ENCODE data around the gene OR5AL1.
"Not testable (repeated sequence)": the region's sequence is repeated elsewhere in the genome, so short reads cannot be mapped to it uniquely, and the experiment has no call there.

OR5AL1 gene

GRCh38 chr11:56412396-56412795 lies at the start of gene OR5AL1:
Gene OR5AL1, plus strand, starts transcription at chr11:56412696.
- H3K4me1 ChIP-seq (ENCODE audit: control insufficient read depth in 1 of 2, insufficient read depth in 2 of 2, low read length in 2 of 2), result no peaks in the 10 kb centered on the region
- H3K9me3 ChIP-seq (ENCODE audit: control insufficient read depth in 1 of 2, low read length in 2 of 2), result peaks cover 6 to 8% of the 10 kb centered on the region in 2 donors
- H3K27me3 ChIP-seq (ENCODE audit: control insufficient read depth in 1 of 2, insufficient read depth in 2 of 2, low read length in 2 of 2), result no peaks in the 10 kb centered on the region
- H3K4me3 ChIP-seq (ENCODE audit: low read depth in 1 of 2, low read length in 2 of 2), result no peak within 1 kb of the TSS
- H3K9ac ChIP-seq (ENCODE audit: low read depth in 1 of 2, low read length in 2 of 2), result no peak within 1 kb of the TSS
- H3K27ac ChIP-seq (ENCODE audit: low read depth, low read length), result no peak within 1 kb of the TSS
- no peaks in the 10 kb centered on the region for H3K36me3 ChIP-seq (ENCODE audit: control insufficient read depth in 1 of 2, insufficient read depth in 2 of 2, low read length in 2 of 2)

GRCh38 chr11:56375324-56375723 lies 37.2 kb upstream of the OR5AL1 start, which contains the start of gene OR8U1:
Gene OR8U1, plus strand, starts transcription at chr11:56375624. Its CDS starts 0 bp downstream, at chr11:56375624.
- Histone ChIP-seq H3K4me3 (ENCODE audit: low read depth in 1 of 2, low read length in 2 of 2) (no peak within 1 kb of the TSS), H3K4me1 (ENCODE audit: control insufficient read depth in 1 of 2, insufficient read depth in 2 of 2, low read length in 2 of 2) (no peaks in the 10 kb centered on the region), H3K27ac (ENCODE audit: low read depth, low read length) (no peak within 1 kb of the TSS), H3K36me3 (ENCODE audit: control insufficient read depth in 1 of 2, insufficient read depth in 2 of 2, low read length in 2 of 2) (no peaks in the 10 kb centered on the region), H3K27me3 (ENCODE audit: control insufficient read depth in 1 of 2, insufficient read depth in 2 of 2, low read length in 2 of 2) (no peaks in the 10 kb centered on the region), H3K9me3 (ENCODE audit: control insufficient read depth in 1 of 2, low read length in 2 of 2) (peaks cover 7 to 16% of the 10 kb centered on the region in 2 donors), H3K9ac (ENCODE audit: low read depth in 1 of 2, low read length in 2 of 2) (no peak within 1 kb of the TSS)

- Histone ChIP-seq H3K4me1 (ENCODE audit: control insufficient read depth in 1 of 2, insufficient read depth in 2 of 2, low read length in 2 of 2) (no peaks in the 10 kb centered on the region), H3K36me3 (ENCODE audit: control insufficient read depth in 1 of 2, insufficient read depth in 2 of 2, low read length in 2 of 2) (no peaks in the 10 kb centered on the region), H3K27me3 (ENCODE audit: control insufficient read depth in 1 of 2, insufficient read depth in 2 of 2, low read length in 2 of 2) (no peaks in the 10 kb centered on the region), H3K9me3 (ENCODE audit: control insufficient read depth in 1 of 2, low read length in 2 of 2) (peaks cover 8 to 15% of the 10 kb centered on the region in 2 donors), H3K27ac (ENCODE audit: low read depth, low read length) (no peak overlapping the region), H3K9ac (ENCODE audit: low read depth in 1 of 2, low read length in 2 of 2) (no peak overlapping the region), H3K4me3 (ENCODE audit: low read depth in 1 of 2, low read length in 2 of 2) (no peak overlapping the region)
Measured at GRCh38 chr11:56380120-56380519, 32.4 kb upstream of the OR5AL1 start.

- H3K36me3 ChIP-seq (ENCODE audit: control insufficient read depth in 1 of 2, insufficient read depth in 2 of 2, low read length in 2 of 2), result no peaks in the 10 kb centered on the region
Measured at GRCh38 chr11:56394381-56394780, 18.1 kb upstream of the OR5AL1 start.

GRCh38 chr11:56396047-56396446 lies 16.4 kb upstream of the OR5AL1 start:
- no peak overlapping the region for H3K9ac ChIP-seq (ENCODE audit: low read depth in 1 of 2, low read length in 2 of 2)
- no peaks in the 10 kb centered on the region for H3K27me3 ChIP-seq (ENCODE audit: control insufficient read depth in 1 of 2, insufficient read depth in 2 of 2, low read length in 2 of 2)
- H3K36me3 ChIP-seq (ENCODE audit: control insufficient read depth in 1 of 2, insufficient read depth in 2 of 2, low read length in 2 of 2), result no peaks in the 10 kb centered on the region
- H3K4me1 ChIP-seq (ENCODE audit: control insufficient read depth in 1 of 2, insufficient read depth in 2 of 2, low read length in 2 of 2), result no peaks in the 10 kb centered on the region
- H3K4me3 ChIP-seq (ENCODE audit: low read depth in 1 of 2, low read length in 2 of 2), result no peak overlapping the region
- H3K27ac ChIP-seq (ENCODE audit: low read depth, low read length), result no peak overlapping the region
- H3K9me3 ChIP-seq (ENCODE audit: control insufficient read depth in 1 of 2, low read length in 2 of 2), result peaks cover 2 to 9% of the 10 kb centered on the region in 2 donors

More at GRCh38 chr11:56394381-56394780, 18.1 kb upstream of the OR5AL1 start:
- Histone ChIP-seq H3K27me3 (ENCODE audit: control insufficient read depth in 1 of 2, insufficient read depth in 2 of 2, low read length in 2 of 2) (no peaks in the 10 kb centered on the region), H3K9me3 (ENCODE audit: control insufficient read depth in 1 of 2, low read length in 2 of 2) (peaks cover 2 to 10% of the 10 kb centered on the region in 2 donors), H3K4me3 (ENCODE audit: low read depth in 1 of 2, low read length in 2 of 2) (no peak overlapping the region), H3K4me1 (ENCODE audit: control insufficient read depth in 1 of 2, insufficient read depth in 2 of 2, low read length in 2 of 2) (no peaks in the 10 kb centered on the region), H3K27ac (ENCODE audit: low read depth, low read length) (no peak overlapping the region), H3K9ac (ENCODE audit: low read depth in 1 of 2, low read length in 2 of 2) (no peak overlapping the region)

- not testable (repeated sequence) for H3K27me3 ChIP-seq (ENCODE audit: control insufficient read depth in 1 of 2, insufficient read depth in 2 of 2, low read length in 2 of 2); H3K36me3 ChIP-seq (ENCODE audit: control insufficient read depth in 1 of 2, insufficient read depth in 2 of 2, low read length in 2 of 2); H3K27ac ChIP-seq (ENCODE audit: low read depth, low read length); H3K4me1 ChIP-seq (ENCODE audit: control insufficient read depth in 1 of 2, insufficient read depth in 2 of 2, low read length in 2 of 2); H3K9ac ChIP-seq (ENCODE audit: low read depth in 1 of 2, low read length in 2 of 2); H3K4me3 ChIP-seq (ENCODE audit: low read depth in 1 of 2, low read length in 2 of 2); H3K9me3 ChIP-seq (ENCODE audit: control insufficient read depth in 1 of 2, low read length in 2 of 2)
Measured at GRCh38 chr11:56401858-56402461, 10.5 kb upstream of the OR5AL1 start.

GRCh38 chr11:56404393-56404792 lies 8.1 kb upstream of the OR5AL1 start:
- H3K4me1 ChIP-seq (ENCODE audit: control insufficient read depth in 1 of 2, insufficient read depth in 2 of 2, low read length in 2 of 2), result no peaks in the 10 kb centered on the region
- no peak overlapping the region for H3K4me3 ChIP-seq (ENCODE audit: low read depth in 1 of 2, low read length in 2 of 2)
- no peaks in the 10 kb centered on the region for H3K36me3 ChIP-seq (ENCODE audit: control insufficient read depth in 1 of 2, insufficient read depth in 2 of 2, low read length in 2 of 2)
- H3K27me3 ChIP-seq (ENCODE audit: control insufficient read depth in 1 of 2, insufficient read depth in 2 of 2, low read length in 2 of 2), result no peaks in the 10 kb centered on the region
- no peaks in the 10 kb centered on the region for H3K9me3 ChIP-seq (ENCODE audit: control insufficient read depth in 1 of 2, low read length in 2 of 2)
- H3K27ac ChIP-seq (ENCODE audit: low read depth, low read length), result no peak overlapping the region
- H3K9ac ChIP-seq (ENCODE audit: low read depth in 1 of 2, low read length in 2 of 2), result no peak overlapping the region

- Histone ChIP-seq H3K4me1 (ENCODE audit: control insufficient read depth in 1 of 2, insufficient read depth in 2 of 2, low read length in 2 of 2) (no peaks in the 10 kb centered on the region), H3K9ac (ENCODE audit: low read depth in 1 of 2, low read length in 2 of 2) (no peak overlapping the region), H3K36me3 (ENCODE audit: control insufficient read depth in 1 of 2, insufficient read depth in 2 of 2, low read length in 2 of 2) (no peaks in the 10 kb centered on the region), H3K9me3 (ENCODE audit: control insufficient read depth in 1 of 2, low read length in 2 of 2) (peaks cover 6 to 8% of the 10 kb centered on the region in 2 donors), H3K27me3 (ENCODE audit: control insufficient read depth in 1 of 2, insufficient read depth in 2 of 2, low read length in 2 of 2) (no peaks in the 10 kb centered on the region), H3K27ac (ENCODE audit: low read depth, low read length) (no peak overlapping the region), H3K4me3 (ENCODE audit: low read depth in 1 of 2, low read length in 2 of 2) (no peak overlapping the region)
Measured at GRCh38 chr11:56410801-56411200, 1.7 kb upstream of the OR5AL1 start.

- H3K27me3 ChIP-seq (ENCODE audit: control insufficient read depth in 1 of 2, insufficient read depth in 2 of 2, low read length in 2 of 2), result no peaks in the 10 kb centered on the region
- peaks cover 3 to 10% of the 10 kb centered on the region in 2 donors for H3K9me3 ChIP-seq (ENCODE audit: control insufficient read depth in 1 of 2, low read length in 2 of 2)
- H3K4me1 ChIP-seq (ENCODE audit: control insufficient read depth in 1 of 2, insufficient read depth in 2 of 2, low read length in 2 of 2), result no peaks in the 10 kb centered on the region
- no peak overlapping the region for H3K27ac ChIP-seq (ENCODE audit: low read depth, low read length)
- no peak overlapping the region for H3K9ac ChIP-seq (ENCODE audit: low read depth in 1 of 2, low read length in 2 of 2)
- H3K4me3 ChIP-seq (ENCODE audit: low read depth in 1 of 2, low read length in 2 of 2), result no peak overlapping the region
- no peaks in the 10 kb centered on the region for H3K36me3 ChIP-seq (ENCODE audit: control insufficient read depth in 1 of 2, insufficient read depth in 2 of 2, low read length in 2 of 2)
Measured at GRCh38 chr11:56453521-56453920, 41.0 kb downstream of the OR5AL1 start.

- Histone ChIP-seq H3K4me1 (ENCODE audit: control insufficient read depth in 1 of 2, insufficient read depth in 2 of 2, low read length in 2 of 2) (no peaks in the 10 kb centered on the region), H3K27me3 (ENCODE audit: control insufficient read depth in 1 of 2, insufficient read depth in 2 of 2, low read length in 2 of 2) (no peaks in the 10 kb centered on the region), H3K9me3 (ENCODE audit: control insufficient read depth in 1 of 2, low read length in 2 of 2) (peaks cover 8 to 24% of the 10 kb centered on the region in 2 donors)
Measured at GRCh38 chr11:56457076-56457475, 44.6 kb downstream of the OR5AL1 start.

More at GRCh38 chr11:56457076-56457475, 44.6 kb downstream of the OR5AL1 start:
- Histone ChIP-seq H3K27ac (ENCODE audit: low read depth, low read length) (no peak overlapping the region), H3K4me3 (ENCODE audit: low read depth in 1 of 2, low read length in 2 of 2) (no peak overlapping the region), H3K36me3 (ENCODE audit: control insufficient read depth in 1 of 2, insufficient read depth in 2 of 2, low read length in 2 of 2) (no peaks in the 10 kb centered on the region), H3K9ac (ENCODE audit: low read depth in 1 of 2, low read length in 2 of 2) (no peak overlapping the region)
